Stimulated activated CD4-positive, alpha-beta T cell treated with anti-CD3 and anti-CD28 coated beads, Interleukin-15, amount 100 ng/mL, for 24 hours (primary cell): ENCODE results near the gene GAL3ST1.
"Not testable (repeated sequence)": the region's sequence is repeated elsewhere in the genome, so short reads cannot be mapped to it uniquely, and the experiment has no call there.

ENCODE experiments used
- DNase-seq: peaks from one replicate; pipeline ENCODE4 v3.0.0-alpha.2; 2020

The GAL3ST1 gene

GRCh38 chr22:30564045-30564760, 10.3 kb downstream of the GAL3ST1 start:
- DNase-seq, result no peak

- no peak for DNase-seq
These were observed 12.1 kb downstream of the GAL3ST1 start for GRCh38 chr22:30562366-30562765.

GRCh38 chr22:30561402-30562189, 12.9 kb downstream of the GAL3ST1 start:
- no peak for DNase-seq

GRCh38 chr22:30560643-30561202, 13.7 kb downstream of the GAL3ST1 start:
- peak; percentile 34 for DNase-seq

- DNase-seq, result no peak
These were observed 14.6 kb downstream of the GAL3ST1 start for GRCh38 chr22:30559889-30560288.

GRCh38 chr22:30557243-30557642, 17.2 kb downstream of the GAL3ST1 start:
- no peak for DNase-seq

GRCh38 chr22:30556388-30556787, 18.1 kb downstream of the GAL3ST1 start:
- peak; percentile 12 for DNase-seq

GRCh38 chr22:30555282-30556210, 18.9 kb downstream of the GAL3ST1 start:
- DNase-seq, result no peak

GRCh38 chr22:30553971-30554370, 20.5 kb downstream of the GAL3ST1 start:
- no peak for DNase-seq

GRCh38 chr22:30552719-30553118, 21.7 kb downstream of the GAL3ST1 start:
- no peak for DNase-seq

GRCh38 chr22:30551813-30552212, 22.7 kb downstream of the GAL3ST1 start:
- not testable (repeated sequence) for DNase-seq

GRCh38 chr22:30547188-30547587, 27.3 kb downstream of the GAL3ST1 start:
- DNase-seq, result no peak

- no peak for DNase-seq
These were observed 27.8 kb downstream of the GAL3ST1 start, which contains the start of gene SEC14L6 for GRCh38 chr22:30546616-30547015. TSS of gene SEC14L6 (minus strand) at chr22:30546741. CDS start at chr22:30546682, 59 bp downstream.

- DNase-seq, result no peak
These were observed 31.7 kb downstream of the GAL3ST1 start for GRCh38 chr22:30542811-30543188.

- no peak for DNase-seq
These were observed 32.3 kb downstream of the GAL3ST1 start for GRCh38 chr22:30541961-30542810.

- not testable (repeated sequence) for DNase-seq
These were observed 33.0 kb downstream of the GAL3ST1 start for GRCh38 chr22:30541511-30541910.

GRCh38 chr22:30539368-30539767, 35.1 kb downstream of the GAL3ST1 start:
- DNase-seq, result no peak

- DNase-seq, result no peak
These were observed 36.2 kb downstream of the GAL3ST1 start for GRCh38 chr22:30538280-30538679.

GRCh38 chr22:30537083-30537731, 37.3 kb downstream of the GAL3ST1 start:
- no peak for DNase-seq

GRCh38 chr22:30535182-30535581, 39.3 kb downstream of the GAL3ST1 start:
- DNase-seq, result no peak
